Measurements from ENCODE around the gene RHNO1.

The RHNO1 gene

GRCh38 chr12:2853626-2854025 lies 23.4 kb upstream of the RHNO1 start:
- Histone ChIP-seq H3K79me2 (ENCODE audit: insufficient read depth, low read length) (no peaks in the 10 kb centered on the region), H3K9me3 (ENCODE audit: insufficient read depth, low read length) (no peaks in the 10 kb centered on the region), H2AFZ (ENCODE audit: low read depth, low read length, severe bottlenecking) (no peak overlapping the region), H3K36me3 (ENCODE audit: low read length) (no peaks in the 10 kb centered on the region), H4K20me1 (ENCODE audit: low read depth, low read length) (no peaks in the 10 kb centered on the region), H3K9me2 (replicated peaks; ENCODE audit: insufficient read depth, low read length) (no peaks in the 10 kb centered on the region), H3F3A (ENCODE audit: insufficient read depth) (no peaks in the 10 kb centered on the region), H3K27ac (ENCODE audit: low read depth, low read length) (no peak overlapping the region), H3K9ac (ENCODE audit: low read length) (no peak overlapping the region), H3K4me2 (ENCODE audit: low read depth, low read length, poor library complexity, severe bottlenecking) (no peak overlapping the region), H3K27me3 (ENCODE audit: low read length) (no peaks in the 10 kb centered on the region), H3K4me3 (ENCODE audit: insufficient read depth, low read length, poor library complexity, severe bottlenecking) (no peak overlapping the region)
- TF ChIP-seq EZH2phosphoT487 (conservative IDR thresholded peaks at IDR 0.05; ENCODE audit: low read length) (no peak), CTCF (IDR thresholded peaks at IDR 0.05; ENCODE audit: insufficient read depth, low read length, poor library complexity, severe bottlenecking) (no peak)

- Histone ChIP-seq H3K4me3 (ENCODE audit: insufficient read depth, low read length, poor library complexity, severe bottlenecking) (no peak overlapping the region), H3K79me2 (ENCODE audit: insufficient read depth, low read length) (no peaks in the 10 kb centered on the region)
- TF ChIP-seq CTCF (IDR thresholded peaks at IDR 0.05; ENCODE audit: insufficient read depth, low read length, poor library complexity, severe bottlenecking) (no peak), EZH2phosphoT487 (conservative IDR thresholded peaks at IDR 0.05; ENCODE audit: low read length) (no peak)
Observed at GRCh38 chr12:2854669-2855453, 22.2 kb upstream of the RHNO1 start.

GRCh38 chr12:2855546-2855945 lies 21.5 kb upstream of the RHNO1 start:
- H4K20me1 ChIP-seq (ENCODE audit: low read depth, low read length), result no peaks in the 10 kb centered on the region
- no peak overlapping the region for H3K4me3 ChIP-seq (ENCODE audit: insufficient read depth, low read length, poor library complexity, severe bottlenecking)
- no peak overlapping the region for H2AFZ ChIP-seq (ENCODE audit: low read depth, low read length, severe bottlenecking)
- no peak overlapping the region for H3K9ac ChIP-seq (ENCODE audit: low read length)
- H3F3A ChIP-seq (ENCODE audit: insufficient read depth), result peaks cover 9% of the 10 kb centered on the region; the same call in 1 of the 2 replicates
- H3K27ac ChIP-seq (ENCODE audit: low read depth, low read length), result no peak overlapping the region
- H3K36me3 ChIP-seq (ENCODE audit: low read length), result peaks cover 6% of the 10 kb centered on the region; the same call in 1 of the 2 replicates
- TF ChIP-seq CTCF (IDR thresholded peaks at IDR 0.05; ENCODE audit: insufficient read depth, low read length, poor library complexity, severe bottlenecking) (no peak), EZH2phosphoT487 (conservative IDR thresholded peaks at IDR 0.05; ENCODE audit: low read length) (no peak)
- H3K27me3 ChIP-seq (ENCODE audit: low read length), result no peaks in the 10 kb centered on the region
- H3K79me2 ChIP-seq (ENCODE audit: insufficient read depth, low read length), result no peaks in the 10 kb centered on the region
- no peaks in the 10 kb centered on the region for H3K9me3 ChIP-seq (ENCODE audit: insufficient read depth, low read length)
- no peak overlapping the region for H3K4me2 ChIP-seq (ENCODE audit: low read depth, low read length, poor library complexity, severe bottlenecking)
- no peaks in the 10 kb centered on the region for H3K9me2 ChIP-seq (replicated peaks; ENCODE audit: insufficient read depth, low read length)

More at GRCh38 chr12:2854669-2855453, 22.2 kb upstream of the RHNO1 start:
- Histone ChIP-seq H3K9me2 (replicated peaks; ENCODE audit: insufficient read depth, low read length) (no peaks in the 10 kb centered on the region), H3K27me3 (ENCODE audit: low read length) (no peaks in the 10 kb centered on the region), H2AFZ (ENCODE audit: low read depth, low read length, severe bottlenecking) (no peak overlapping the region), H3F3A (ENCODE audit: insufficient read depth) (peaks cover 5% of the 10 kb centered on the region; the same call in 1 of the 2 replicates), H4K20me1 (ENCODE audit: low read depth, low read length) (no peaks in the 10 kb centered on the region), H3K4me2 (ENCODE audit: low read depth, low read length, poor library complexity, severe bottlenecking) (no peak overlapping the region), H3K9me3 (ENCODE audit: insufficient read depth, low read length) (no peaks in the 10 kb centered on the region), H3K36me3 (ENCODE audit: low read length) (peaks cover 3% of the 10 kb centered on the region; the same call in 1 of the 2 replicates), H3K27ac (ENCODE audit: low read depth, low read length) (no peak overlapping the region), H3K9ac (ENCODE audit: low read length) (no peak overlapping the region)

All from SU-DHL-6 (cell line).